ENCODE data around the gene SUSD5.
"Not testable (repeated sequence)": the region's sequence is repeated elsewhere in the genome, so short reads cannot be mapped to it uniquely, and the experiment has no call there.

DNA sequence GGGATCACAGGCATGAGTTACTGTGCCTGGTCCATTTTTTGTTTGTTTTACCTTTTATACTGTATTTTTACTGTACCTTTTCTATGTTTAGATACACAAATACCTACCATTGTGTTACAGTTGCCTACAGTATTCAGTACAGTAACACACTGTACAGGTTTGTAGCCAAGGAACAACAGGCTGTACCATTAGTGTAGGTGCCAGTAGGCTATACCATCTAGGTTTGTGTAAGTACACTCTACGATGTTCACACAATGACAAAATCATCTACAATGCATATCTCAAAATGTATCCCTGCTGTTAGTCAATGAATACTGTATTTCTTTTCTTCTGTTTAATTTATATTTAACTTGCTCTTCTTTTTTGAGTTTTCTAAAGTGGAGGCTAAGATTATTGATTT lies 37.0 kb downstream of the SUSD5 start:
- TF ChIP-seq, protein P1, sequence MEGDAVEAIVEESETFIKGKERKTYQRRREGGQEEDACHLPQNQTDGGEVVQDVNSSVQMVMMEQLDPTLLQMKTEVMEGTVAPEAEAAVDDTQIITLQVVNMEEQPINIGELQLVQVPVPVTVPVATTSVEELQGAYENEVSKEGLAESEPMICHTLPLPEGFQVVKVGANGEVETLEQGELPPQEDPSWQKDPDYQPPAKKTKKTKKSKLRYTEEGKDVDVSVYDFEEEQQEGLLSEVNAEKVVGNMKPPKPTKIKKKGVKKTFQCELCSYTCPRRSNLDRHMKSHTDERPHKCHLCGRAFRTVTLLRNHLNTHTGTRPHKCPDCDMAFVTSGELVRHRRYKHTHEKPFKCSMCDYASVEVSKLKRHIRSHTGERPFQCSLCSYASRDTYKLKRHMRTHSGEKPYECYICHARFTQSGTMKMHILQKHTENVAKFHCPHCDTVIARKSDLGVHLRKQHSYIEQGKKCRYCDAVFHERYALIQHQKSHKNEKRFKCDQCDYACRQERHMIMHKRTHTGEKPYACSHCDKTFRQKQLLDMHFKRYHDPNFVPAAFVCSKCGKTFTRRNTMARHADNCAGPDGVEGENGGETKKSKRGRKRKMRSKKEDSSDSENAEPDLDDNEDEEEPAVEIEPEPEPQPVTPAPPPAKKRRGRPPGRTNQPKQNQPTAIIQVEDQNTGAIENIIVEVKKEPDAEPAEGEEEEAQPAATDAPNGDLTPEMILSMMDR (IDR thresholded peaks at IDR 0.05 in 4 of 5, conservative IDR thresholded peaks at IDR 0.05 in 1 of 5): not testable (repeated sequence)
- TF ChIP-seq POLR2A (IDR thresholded peaks at IDR 0.05): not testable (repeated sequence)
